ENCODE measurements around the gene HRK. TPM values are rescaled to one million over a fixed set of nuclear protein-coding genes. Genes with fewer than 3 reads are reported as not detected.

The HRK gene
- total RNA-seq, 1 donor from 2014 or later = not detected

GRCh38 chr12:116898669-116899068, 17.4 kb upstream of the HRK start:
- DNase-seq (ENCODE audit: low read depth in 2 of 2) = no peak

- DNase-seq (ENCODE audit: low read depth in 2 of 2) = no peak
These were observed 16.2 kb upstream of the HRK start for GRCh38 chr12:116897476-116897875.

GRCh38 chr12:116896411-116896924, 15.2 kb upstream of the HRK start:
- DNase-seq (ENCODE audit: low read depth in 2 of 2) = no peak

GRCh38 chr12:116894913-116895312, 13.7 kb upstream of the HRK start:
- DNase-seq (ENCODE audit: low read depth in 2 of 2) = no peak

DNA sequence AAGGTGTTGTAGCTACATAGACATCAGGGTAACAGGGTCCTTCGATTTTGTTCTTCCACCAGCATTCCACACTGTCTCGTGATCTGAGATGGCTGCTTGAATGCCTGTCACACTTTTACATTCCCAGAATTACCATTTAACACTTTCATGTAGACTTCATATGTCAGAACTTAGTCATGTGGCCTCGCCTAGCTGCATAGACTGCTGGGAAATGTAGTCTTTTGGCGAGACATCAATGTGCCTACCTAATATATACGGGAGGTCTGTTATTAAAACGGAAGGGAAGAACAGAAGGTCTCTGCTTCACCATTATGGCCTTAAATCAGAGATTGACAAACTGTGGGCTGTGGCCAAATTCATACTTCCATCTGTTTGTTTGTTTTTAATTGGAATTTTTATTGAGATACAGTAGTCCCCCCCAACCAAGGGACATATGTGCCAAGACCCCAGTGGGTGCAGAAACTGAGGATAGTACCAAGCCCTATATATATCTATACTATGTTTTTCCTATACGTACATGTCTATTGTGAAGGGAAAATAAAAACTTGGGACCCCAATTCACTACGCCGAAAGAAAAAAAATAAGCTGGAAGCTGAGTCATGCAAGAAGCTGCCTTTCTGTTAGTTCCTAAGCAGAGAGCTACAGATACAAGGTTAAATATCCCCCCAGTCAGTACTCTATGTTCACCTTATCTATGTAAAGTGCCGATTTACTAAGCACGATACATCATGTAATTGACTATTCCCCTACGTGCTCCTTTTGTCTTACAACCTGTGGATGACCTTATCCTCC, 11.3 kb upstream of the HRK start:
- DNase-seq (ENCODE audit: low read depth in 2 of 2) = no peak

DNA sequence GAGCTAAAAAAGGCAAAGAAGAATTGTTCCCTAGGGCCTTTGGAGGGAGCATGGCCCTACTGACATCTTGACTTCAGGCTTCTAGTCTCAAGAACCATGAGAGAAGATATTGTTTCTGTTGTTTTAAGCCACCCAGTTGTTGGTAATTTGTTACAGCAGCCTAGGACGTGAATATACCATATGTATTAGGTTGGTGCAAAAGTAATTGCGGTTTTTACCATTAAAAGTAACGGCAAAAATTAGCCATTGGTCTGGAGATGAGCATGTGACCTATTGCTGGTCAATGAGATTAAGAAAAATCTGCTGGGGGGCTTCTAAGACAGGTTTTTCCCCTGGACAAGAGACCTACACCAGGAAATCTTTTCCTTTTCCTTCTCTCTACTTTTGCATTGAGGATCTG, 9.8 kb upstream of the HRK start:
- DNase-seq (ENCODE audit: low read depth in 2 of 2) = no peak

- no peak for DNase-seq (ENCODE audit: low read depth in 2 of 2)
These were observed 9.1 kb upstream of the HRK start for GRCh38 chr12:116890330-116890729.

DNA sequence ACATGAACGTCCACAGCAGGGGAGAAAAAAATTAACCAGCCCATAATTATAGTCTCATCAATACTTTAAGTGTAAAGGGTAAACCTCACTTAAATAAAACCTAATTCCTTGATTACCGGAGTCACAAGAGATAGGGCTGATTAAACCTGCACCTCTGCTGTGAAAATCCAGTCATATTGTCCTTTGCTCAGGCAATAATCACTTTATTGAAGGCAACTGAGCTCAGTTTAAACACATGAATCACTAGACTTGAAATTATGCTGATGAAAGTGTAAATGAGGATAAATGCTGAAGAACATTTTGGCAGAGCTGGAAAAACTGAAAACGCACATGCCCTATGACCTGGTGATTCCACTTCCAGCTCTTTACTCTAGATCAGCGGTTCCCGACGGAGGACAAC, 6.7 kb upstream of the HRK start:
- DNase-seq (ENCODE audit: low read depth in 2 of 2) = no peak

DNA sequence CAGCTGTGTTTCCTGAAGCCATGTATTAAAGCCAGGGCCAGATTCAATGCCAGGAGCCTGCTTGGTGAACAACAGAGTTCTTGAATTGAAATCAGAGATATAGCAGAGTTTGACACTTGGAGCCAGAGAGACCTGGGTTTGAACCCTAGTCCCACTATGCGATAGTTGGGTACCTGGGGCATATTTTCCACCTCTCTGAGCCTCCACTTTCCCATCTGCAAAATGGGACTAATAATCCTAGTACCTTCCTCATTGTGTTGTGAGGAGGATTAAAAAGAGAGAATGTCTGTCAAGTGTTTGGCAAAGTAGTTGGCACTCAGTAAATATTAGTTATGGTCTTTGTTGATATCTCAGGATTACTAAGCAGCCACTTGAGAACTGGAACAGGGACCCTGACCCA, 6.0 kb upstream of the HRK start:
- no peak for DNase-seq (ENCODE audit: low read depth in 2 of 2)

- no peak for DNase-seq (ENCODE audit: low read depth in 2 of 2)
These were observed 4.2 kb upstream of the HRK start for GRCh38 chr12:116885491-116885890.

DNA sequence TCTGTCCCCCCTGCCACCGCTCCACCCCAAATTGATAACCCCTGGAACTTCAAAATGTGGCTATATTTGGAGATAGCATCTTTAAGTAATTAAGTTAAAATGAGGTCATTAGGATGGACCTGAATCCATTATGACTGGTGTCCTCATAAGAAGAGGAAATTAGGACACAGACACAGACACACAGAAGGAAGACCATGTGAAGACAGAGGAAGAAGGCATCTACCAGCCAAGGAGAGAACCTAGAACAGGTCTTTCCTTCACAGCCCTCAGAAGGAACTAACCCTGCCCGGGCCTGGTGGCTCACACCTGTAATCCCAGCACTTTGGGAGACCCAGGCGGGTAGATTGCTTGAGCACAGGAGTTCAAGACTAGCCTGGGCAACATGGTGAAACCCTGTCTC, 3.6 kb upstream of the HRK start:
- no peak for DNase-seq (ENCODE audit: low read depth in 2 of 2)

DNA sequence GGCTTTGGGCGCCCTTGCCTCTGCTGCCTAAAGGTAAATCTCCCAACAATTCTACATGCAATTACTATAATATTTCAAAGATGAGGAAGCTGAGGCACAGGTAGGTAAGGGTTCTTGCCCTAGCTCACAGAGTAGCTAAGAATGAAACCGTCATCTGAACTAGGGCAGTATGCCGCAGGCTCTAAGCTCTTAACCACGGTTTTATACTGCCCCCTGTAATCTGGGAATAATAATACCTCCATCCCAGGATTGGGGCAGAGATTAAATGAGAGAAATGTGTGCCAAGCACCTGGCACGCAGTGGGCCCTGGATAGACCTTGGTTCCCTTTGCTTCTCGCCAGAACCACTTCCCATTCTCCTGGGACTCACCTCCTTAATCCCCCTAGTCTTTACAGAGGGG, 1.5 kb upstream of the HRK start:
- DNase-seq (ENCODE audit: low read depth in 2 of 2) = peak; percentile 52 to 59

DNA sequence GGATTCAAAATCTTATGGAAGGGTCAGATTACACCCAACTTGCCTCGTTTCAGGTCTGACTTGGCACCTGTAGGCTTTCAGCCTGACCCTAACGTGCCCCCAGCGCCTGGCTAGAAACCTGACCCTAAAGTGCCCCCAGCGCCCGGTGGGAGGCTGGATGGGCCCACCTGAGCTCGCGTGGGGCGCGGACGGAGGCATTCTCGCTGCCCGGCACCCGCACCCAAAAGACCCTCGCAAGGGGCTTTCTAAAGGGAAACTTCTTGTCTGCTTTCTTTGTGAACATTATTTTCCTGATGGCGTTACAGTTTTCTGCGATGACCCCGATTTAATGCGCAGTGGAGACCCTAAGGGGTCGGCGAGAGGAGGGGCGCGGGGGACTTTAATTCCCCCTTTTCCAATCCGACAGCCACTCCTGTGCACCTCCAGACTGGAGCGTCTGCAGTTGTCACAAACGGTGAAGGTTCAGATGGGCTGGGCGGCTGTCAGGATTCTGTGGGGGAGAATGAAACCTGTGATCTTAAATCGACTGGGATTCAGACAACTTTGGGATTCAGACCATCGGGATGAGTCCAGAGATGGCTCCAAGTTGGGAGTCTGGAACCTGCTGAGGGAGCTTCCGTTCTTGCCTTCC, 751 bp upstream of the HRK start:
- no peak for DNase-seq (ENCODE audit: low read depth in 2 of 2)

DNA sequence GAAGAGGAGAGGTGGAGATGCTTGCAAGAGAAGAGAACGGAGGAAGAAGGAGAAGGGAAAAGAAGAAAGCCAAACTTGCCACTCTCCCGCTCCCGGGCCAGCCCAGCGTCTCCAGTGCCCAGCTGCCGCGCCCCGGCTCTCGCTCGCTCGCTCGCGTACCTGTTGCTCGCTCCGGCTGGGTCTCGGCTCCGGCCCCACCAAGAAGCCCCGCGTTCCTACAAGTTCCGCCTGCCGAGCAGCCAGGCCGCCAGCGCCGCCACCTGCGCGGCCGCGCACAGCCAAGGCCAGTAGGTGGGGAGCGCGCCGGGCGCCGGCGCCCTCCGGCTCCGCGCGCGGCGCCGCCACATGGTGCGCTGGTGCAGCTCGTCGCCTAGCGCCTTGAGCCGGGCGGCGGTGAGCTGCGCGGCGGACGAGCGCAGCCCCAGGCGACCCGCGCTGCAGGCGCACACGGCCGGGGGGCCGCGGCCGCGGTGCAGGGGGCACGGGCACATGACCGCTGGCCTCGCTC, 370 bp downstream of the HRK start:
- DNase-seq (ENCODE audit: low read depth in 2 of 2) = peak; percentile 29 to 70

DNA sequence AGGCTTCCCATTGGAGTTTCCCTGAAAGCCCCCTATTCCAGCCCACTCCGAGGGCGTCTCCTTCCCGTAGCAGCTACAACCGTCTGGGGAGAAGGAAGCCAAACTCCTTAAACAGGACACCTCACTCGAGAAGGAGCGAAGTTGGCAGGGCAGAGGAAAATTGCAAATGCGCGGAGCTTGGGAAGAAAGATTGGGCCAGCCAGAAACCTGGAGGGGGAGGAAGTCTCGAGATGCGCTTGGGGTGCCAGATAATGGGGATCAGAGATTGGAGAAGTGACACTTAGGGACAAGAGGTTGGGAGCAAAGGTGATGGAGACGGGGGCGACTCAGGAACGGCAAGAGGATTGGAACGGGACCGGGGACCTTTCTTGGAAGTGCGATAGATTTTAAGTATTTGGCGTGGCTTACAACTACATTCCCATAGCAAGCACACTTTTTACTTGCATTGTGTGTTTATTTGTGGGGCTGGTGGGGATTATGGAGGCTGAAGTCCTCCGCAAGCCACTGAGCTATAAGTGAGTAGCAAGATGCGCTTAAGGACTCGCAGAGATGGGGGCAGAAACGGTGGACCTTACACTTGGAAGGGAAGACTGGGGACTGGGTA, 926 bp downstream of the HRK start:
- no peak for DNase-seq (ENCODE audit: low read depth in 2 of 2)

GRCh38 chr12:116879509-116880212, 1.6 kb downstream of the HRK start:
- DNase-seq (ENCODE audit: low read depth in 2 of 2) = no peak

- DNase-seq (ENCODE audit: low read depth in 2 of 2) = no peak
These were observed 2.4 kb downstream of the HRK start for GRCh38 chr12:116878567-116879508.

GRCh38 chr12:116876151-116876869, 4.9 kb downstream of the HRK start:
- no peak for DNase-seq (ENCODE audit: low read depth in 2 of 2)

DNA sequence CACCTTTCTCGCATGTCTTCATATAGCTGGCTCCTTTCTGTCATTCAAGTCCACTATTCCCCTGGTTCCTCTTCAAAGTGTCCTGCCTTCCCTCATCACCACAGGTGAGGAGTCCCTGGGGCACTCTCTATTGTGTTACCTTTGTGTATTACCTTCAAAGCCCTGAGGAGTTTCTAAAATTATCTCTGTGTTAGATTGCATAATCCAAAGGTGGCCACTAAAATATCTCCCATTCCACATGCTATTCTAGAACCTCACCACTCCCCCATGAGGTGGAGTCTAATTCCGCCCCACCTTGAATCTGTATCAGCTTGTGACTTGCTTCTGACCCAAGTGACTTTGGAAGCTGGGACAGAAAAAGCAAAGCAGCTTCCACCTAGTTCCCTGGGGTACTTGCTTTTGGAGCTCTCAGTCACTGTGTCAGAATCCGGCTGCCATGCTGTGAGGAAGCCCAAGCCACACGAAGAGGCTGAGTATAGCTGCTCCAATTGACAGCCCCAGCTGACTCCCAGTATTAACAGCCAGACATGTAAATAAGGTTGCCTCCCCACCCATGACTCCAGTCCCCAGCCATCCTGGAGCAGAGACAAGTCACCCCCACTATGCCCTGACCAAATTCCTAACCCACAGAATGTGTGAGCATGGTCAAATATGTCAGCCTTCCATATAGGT, 6.8 kb downstream of the HRK start:
- no peak for DNase-seq (ENCODE audit: low read depth in 2 of 2)
